ENCODE results near the gene B2M. TPM values are rescaled to one million over a fixed set of nuclear protein-coding genes. Genes with fewer than 3 reads are reported as not detected.
"Not testable (repeated sequence)": the region's sequence is repeated elsewhere in the genome, so short reads cannot be mapped to it uniquely, and the experiment has no call there.

B2M gene
- total and polyA plus RNA-seq, 2 of the 13 experiments (the other 11 are each of a cell fraction or from before 2014, with no cell fraction given): 784 to 857 TPM

DNA sequence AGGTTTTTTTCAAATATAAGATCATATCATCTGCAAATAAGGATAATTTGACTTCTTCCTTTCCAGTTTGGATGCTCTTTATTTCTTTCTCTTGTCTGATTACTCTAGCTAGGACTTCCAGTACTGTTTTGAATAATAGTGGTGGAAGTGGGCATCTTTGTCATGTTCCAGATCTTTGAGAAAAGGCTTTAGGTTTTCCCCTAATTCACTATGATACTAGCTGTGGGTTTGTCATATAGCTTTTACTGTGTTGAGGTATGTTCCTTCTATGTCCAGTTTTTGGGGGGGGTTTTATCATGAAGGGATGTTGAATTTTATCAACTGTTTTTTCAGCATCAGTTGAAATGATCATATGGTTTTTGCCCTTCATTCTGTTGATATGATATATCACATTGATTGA is 10.6 kb upstream of the B2M start:
- CTCF ChIA-PET (ENCODE audit: low intra/inter-chr PET ratio, low total read pairs); in situ Hi-C loops (cut with HindIII; ENCODE audit: extremely low pct_ligation_motif_present, low pct_unique_long_range_greater_than_20kb); H3K36me3 ChIP-seq (replicated peaks in 1 of 2; ENCODE audit: control insufficient read depth in 1 of 2, insufficient read depth in 2 of 2, low read length in 2 of 2); H3K4me3 ChIP-seq (replicated peaks in 1 of 3; ENCODE audit: insufficient read depth in 1 of 3, low read depth in 2 of 3, low read length in 3 of 3); ATAC-seq; intact Hi-C loops (cut with micrococcal nuclease; ENCODE audit: unreplicated experiment); H3K27ac ChIP-seq (ENCODE audit: extremely low read length, insufficient read depth, low read length); H4K20me1 ChIP-seq (ENCODE audit: insufficient read depth, low read length); H3K4me2 ChIP-seq (ENCODE audit: low read depth, low read length); FAIRE-seq; H3K79me2 ChIP-seq (ENCODE audit: insufficient read depth, low read length); H3K9ac ChIP-seq (ENCODE audit: insufficient read depth, low read depth, low read length); H3K27me3 ChIP-seq (ENCODE audit: control insufficient read depth in 1 of 2, insufficient read depth in 2 of 2, low read length in 2 of 2); BruUV-seq (replicated peaks); H3K4me1 ChIP-seq (ENCODE audit: insufficient read depth, low read length); H2AFZ ChIP-seq (ENCODE audit: low read length); H3K9me3 ChIP-seq (ENCODE audit: low read length); DNase-seq (ENCODE audit: low spot score); POLR2A ChIA-PET: not testable (repeated sequence)

DNA sequence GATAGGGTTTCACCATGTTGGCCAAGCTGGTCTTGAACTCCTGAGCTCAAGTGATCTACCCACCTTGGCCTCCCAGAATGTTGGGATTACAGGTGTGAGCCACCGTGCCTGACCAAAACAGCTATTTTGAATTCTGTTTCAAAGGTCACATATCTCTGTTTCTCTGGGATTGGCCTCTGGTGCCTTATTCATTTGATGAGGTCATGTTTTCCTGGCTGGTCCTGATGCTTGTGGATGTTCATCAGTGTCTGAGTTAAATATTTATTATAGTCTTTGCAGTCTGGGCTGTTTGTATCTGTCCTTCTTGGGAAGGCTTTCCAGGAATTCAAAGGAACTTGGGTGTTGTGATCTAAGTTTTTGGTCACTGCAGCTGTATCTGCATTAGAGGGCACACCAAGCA is 5.3 kb upstream of the B2M start:
- H3K4me2 ChIP-seq (ENCODE audit: low read depth, low read length): no peak overlapping the region
- ChIA-PET CTCF (ENCODE audit: low intra/inter-chr PET ratio, low total read pairs) (no interaction called here), POLR2A (interaction anchor here (0.8 kb wide), 1 partner anchor 43 kb away, joined by 3 read pairs; the partner anchor contains the start of gene SPG11)
- no peak overlapping the region for H2AFZ ChIP-seq (ENCODE audit: low read length)
- WGBS (ENCODE audit: low lambda C conversion rate): 0% methylated on average over 1 of the region's 1 CpG
- in situ Hi-C loops (cut with HindIII; ENCODE audit: extremely low pct_ligation_motif_present, low pct_unique_long_range_greater_than_20kb) (no loop called here), intact Hi-C loops (cut with micrococcal nuclease; ENCODE audit: unreplicated experiment) (no loop called here)
- no peaks in the 10 kb centered on the region for H3K36me3 ChIP-seq (replicated peaks in 1 of 2; ENCODE audit: control insufficient read depth in 1 of 2, insufficient read depth in 2 of 2, low read length in 2 of 2)
- ATAC-seq: no peak
- no TSS peak for BruUV-seq (replicated peaks)
- TF ChIP-seq, protein P1, sequence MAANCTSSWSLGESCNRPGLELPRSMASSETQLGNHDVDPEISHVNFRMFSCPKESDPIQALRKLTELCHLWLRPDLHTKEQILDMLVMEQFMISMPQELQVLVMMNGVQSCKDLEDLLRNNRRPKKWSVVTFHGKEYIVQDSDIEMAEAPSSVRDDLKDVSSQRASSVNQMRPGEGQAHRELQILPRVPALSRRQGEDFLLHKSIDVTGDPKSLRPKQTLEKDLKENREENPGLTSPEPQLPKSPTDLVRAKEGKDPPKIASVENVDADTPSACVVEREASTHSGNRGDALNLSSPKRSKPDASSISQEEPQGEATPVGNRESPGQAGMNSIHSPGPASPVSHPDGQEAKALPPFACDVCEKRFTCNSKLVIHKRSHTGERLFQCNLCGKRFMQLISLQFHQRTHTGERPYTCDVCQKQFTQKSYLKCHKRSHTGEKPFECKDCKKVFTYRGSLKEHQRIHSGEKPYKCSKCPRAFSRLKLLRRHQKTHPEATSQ (CRISPR knock-in tag; IDR thresholded peaks at IDR 0.05; ENCODE audit: borderline replicate concordance): no peak
- TF ChIP-seq MATR3 (CRISPR knock-in tag; IDR thresholded peaks at IDR 0.05) (no peak), ZBTB1 (CRISPR knock-in tag; IDR thresholded peaks at IDR 0.05; ENCODE audit: borderline replicate concordance) (no peak), ZFY (CRISPR knock-in tag; IDR thresholded peaks at IDR 0.05) (no peak), BCL6 (CRISPR knock-in tag; IDR thresholded peaks at IDR 0.05) (peak; percentile 21; the same call in 1 of the 2 replicates), ATF7 (IDR thresholded peaks at IDR 0.05) (0 out of 2 replicates have a peak, but pooled peaks have one; percentile 12), ATF7 (CRISPR knock-in tag; IDR thresholded peaks at IDR 0.05) (no peak), ZNF333 (CRISPR knock-in tag; IDR thresholded peaks at IDR 0.05; ENCODE audit: borderline replicate concordance) (no peak), RARA (CRISPR knock-in tag; IDR thresholded peaks at IDR 0.05) (no peak), ZNF782 (CRISPR knock-in tag; IDR thresholded peaks at IDR 0.05; ENCODE audit: borderline replicate concordance) (no peak), ZNF788 (CRISPR knock-in tag; IDR thresholded peaks at IDR 0.05; ENCODE audit: borderline replicate concordance) (no peak), ZNF496 (CRISPR knock-in tag; IDR thresholded peaks at IDR 0.05; ENCODE audit: insufficient replicate concordance) (no peak), EED (CRISPR knock-in tag; IDR thresholded peaks at IDR 0.05) (no peak)
- DNase-seq (ENCODE audit: low spot score): no peak
- no peaks in the 10 kb centered on the region; a peak in 1 of 5 replicates for H3K27me3 ChIP-seq (ENCODE audit: control insufficient read depth in 1 of 2, insufficient read depth in 2 of 2, low read length in 2 of 2)
- H3K9ac ChIP-seq (ENCODE audit: insufficient read depth, low read depth, low read length): no peak overlapping the region
- H3K27ac ChIP-seq (ENCODE audit: extremely low read length, insufficient read depth, low read length): no peak overlapping the region
- H3K79me2 ChIP-seq (ENCODE audit: insufficient read depth, low read length): no peaks in the 10 kb centered on the region
- H3K9me3 ChIP-seq (ENCODE audit: low read length): no peaks in the 10 kb centered on the region
- no peak for FAIRE-seq
- H3K4me3 ChIP-seq (replicated peaks in 1 of 3; ENCODE audit: insufficient read depth in 1 of 3, low read depth in 2 of 3, low read length in 3 of 3): no peak overlapping the region
- peaks cover 19% of the 10 kb centered on the region for H3K4me1 ChIP-seq (ENCODE audit: insufficient read depth, low read length)
- H4K20me1 ChIP-seq (ENCODE audit: insufficient read depth, low read length): no peaks in the 10 kb centered on the region
